Ramos (cell line): ENCODE results near the gene TMOD1.
"Not testable (repeated sequence)": the region's sequence is repeated elsewhere in the genome, so short reads cannot be mapped to it uniquely, and the experiment has no call there.

Experiments
- in situ Hi-C: fragments of 300-500 bp; cut with MboI; formaldehyde crosslinking; loops from one replicate; pipeline ENCODE4 v1.14.3; 2022; ENCODE audit warnings: low sequenced_read_pairs; ENCODE audit not compliant: unreplicated experiment

Gene TMOD1

DNA sequence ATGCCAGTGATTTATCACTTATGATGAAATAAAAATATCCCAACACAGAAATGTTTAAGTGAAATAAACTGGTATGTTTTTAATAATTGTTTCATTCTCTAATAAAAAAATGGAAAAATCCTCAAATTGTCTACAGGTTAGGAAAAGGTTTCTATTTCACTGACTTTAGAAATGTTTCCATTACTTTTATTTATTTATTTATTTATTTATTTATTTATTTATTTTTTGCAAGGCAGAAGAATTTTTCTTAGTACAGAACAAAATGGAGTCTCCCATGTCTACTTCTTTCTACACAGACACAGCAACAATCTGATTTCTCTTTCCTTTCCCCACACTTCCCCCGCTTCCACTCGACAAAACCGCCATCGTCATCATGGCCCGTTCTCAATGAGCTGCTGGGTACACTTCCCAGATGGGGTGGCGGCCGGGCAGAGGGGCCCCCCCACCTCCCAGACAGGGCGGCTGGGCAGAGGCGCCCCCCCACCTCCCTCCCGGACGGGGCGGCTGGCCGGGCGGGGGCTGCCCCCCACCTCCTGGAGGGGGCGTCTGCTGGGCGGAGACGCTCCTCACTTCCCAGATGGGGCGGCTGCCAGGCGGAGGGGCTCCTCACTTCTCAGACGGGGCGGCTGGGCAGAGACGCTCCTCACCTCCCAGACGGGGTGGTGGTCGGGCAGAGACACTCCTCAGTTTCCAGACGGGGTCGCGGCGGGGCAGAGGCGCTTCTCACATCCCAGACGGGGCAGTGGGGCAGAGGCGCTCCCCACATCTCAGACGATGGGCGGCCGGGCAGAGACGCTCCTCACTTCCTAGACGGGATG is 3.7 kb upstream of the TMOD1 start:
- in situ Hi-C loops = not testable (repeated sequence)

DNA sequence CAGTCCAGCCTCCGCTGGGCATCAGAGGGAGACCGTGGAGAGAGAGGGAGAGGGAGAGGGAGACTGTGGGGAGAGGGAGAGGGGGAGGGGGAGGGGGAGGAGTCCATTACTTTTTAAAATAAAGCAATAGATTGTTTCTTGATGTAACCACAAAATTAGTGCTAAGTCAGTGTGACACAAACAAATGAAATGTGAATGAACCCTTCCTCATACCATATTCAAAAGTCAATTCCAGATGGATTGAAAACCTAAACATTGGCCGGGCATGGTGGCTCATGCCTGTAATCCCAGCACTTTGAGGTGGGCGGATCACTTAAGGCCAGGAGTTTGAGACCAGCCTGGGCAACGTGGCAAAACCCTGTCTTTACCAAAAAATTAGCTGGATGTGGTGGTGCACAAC is 2.6 kb upstream of the TMOD1 start:
- in situ Hi-C loops = not testable (repeated sequence)

DNA sequence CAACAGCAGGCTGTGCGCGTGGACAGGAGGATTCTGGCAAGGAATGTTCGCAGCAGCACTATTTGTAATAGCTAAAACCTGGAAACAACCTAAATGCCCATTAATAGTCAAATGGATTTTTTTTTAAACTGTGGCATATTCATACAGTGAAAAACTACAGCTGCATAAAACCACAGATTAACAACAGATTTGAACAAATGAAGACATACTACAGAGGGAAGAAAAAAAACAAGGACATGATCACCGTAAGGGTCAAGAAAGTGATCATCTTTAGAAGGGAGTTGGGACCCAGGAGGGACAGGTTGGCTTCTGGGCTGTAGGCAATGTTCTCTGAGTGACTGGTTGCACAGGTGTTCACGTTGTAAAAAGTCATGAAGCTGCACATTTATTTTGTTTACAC is 1.2 kb upstream of the TMOD1 start:
- in situ Hi-C loops = no loop called here

GRCh38 chr9:97500765-97501176 is 695 bp upstream of the TMOD1 start:
- in situ Hi-C loops = no loop called here

DNA sequence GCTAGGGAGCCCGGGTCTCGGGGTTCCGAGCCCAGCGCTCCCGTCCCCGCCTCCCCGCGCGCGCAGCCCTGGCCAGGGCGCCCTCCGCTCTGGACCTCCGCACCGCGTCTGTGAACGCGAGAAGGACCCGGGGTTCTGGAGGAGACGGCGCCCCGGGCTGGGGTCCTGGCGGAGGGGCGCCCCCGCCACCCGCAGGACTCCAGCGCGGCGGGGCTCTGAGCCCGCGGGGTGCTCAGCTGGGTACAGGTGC is 431 bp downstream of the TMOD1 start:
- in situ Hi-C loops = no loop called here

- in situ Hi-C loops = no loop called here
Observed at GRCh38 chr9:97502222-97502983, 937 bp downstream of the TMOD1 start.

- in situ Hi-C loops = no loop called here
Observed at GRCh38 chr9:97502984-97503861, 1.8 kb downstream of the TMOD1 start.

DNA sequence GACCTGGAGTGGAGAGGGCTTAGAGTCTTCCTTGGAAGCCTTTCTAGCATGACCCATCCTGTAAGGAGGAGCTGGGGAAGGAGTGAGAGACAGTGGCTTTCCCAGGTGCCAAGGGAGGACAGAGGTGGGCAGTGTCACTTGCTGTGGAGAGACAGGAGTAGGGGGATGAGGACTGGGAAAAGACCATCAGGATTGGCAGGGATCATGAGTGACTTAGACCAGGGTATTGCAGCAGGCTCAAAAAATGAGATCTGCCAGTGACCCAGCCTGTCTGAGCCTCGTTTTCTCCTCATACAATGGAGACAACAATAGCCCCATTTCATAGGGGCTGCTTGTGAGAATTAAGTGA is 2.4 kb downstream of the TMOD1 start:
- in situ Hi-C loops = no loop called here

- in situ Hi-C loops = no loop called here
Observed at GRCh38 chr9:97504381-97505216, 3.1 kb downstream of the TMOD1 start.

- in situ Hi-C loops = no loop called here
Observed at GRCh38 chr9:97505845-97506244, 4.4 kb downstream of the TMOD1 start.

GRCh38 chr9:97506306-97506705 is 4.8 kb downstream of the TMOD1 start:
- in situ Hi-C loops = no loop called here

GRCh38 chr9:97506787-97507186 is 5.3 kb downstream of the TMOD1 start:
- in situ Hi-C loops = no loop called here

DNA sequence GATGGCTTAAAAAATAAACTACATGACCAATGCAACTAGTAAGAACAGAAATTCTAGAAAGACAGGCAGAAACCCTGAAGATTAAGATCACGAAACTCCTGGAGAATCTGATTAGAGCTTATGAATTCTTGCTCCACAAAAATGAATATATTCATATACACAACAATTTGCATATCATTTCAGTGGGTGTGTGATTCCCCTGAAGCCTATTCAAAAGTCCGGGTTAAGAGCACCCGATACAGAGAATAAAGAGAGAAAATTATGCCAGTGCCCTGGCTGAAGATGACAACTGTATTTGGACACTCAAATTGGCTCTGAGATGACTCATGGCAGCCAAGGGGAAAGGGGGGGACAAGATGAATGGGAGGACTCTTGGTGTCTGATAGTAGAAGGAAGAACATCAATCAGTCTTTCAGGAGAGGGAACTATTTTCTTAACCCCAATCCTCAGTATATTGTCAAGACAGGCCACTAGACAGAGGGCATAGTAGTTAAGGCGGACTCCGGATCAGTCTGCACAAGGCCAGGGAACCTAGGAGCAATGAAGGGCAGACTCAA is 6.0 kb downstream of the TMOD1 start:
- in situ Hi-C loops = no loop called here

DNA sequence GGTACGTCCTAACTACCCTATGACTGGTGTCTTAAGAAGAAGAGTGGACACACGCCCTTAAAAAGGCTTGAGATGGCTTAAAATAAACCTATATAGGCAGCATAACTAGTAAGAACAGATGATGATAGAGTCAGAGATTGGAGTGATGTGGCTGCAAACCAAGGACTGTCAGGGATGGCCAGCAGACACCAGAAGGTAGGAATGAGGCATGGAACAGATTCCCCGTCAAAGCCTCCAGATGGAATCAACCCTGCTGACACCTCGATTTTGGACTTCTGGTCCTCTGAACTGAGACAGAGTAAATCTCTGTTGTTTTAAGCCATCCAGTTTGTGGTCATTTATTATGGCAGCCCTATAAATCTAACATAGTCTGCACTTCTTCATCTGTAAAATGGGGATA is 7.4 kb downstream of the TMOD1 start:
- in situ Hi-C loops = no loop called here

- in situ Hi-C loops = no loop called here
Observed at GRCh38 chr9:97510797-97511654, 9.6 kb downstream of the TMOD1 start.

- in situ Hi-C loops = no loop called here
Observed at GRCh38 chr9:97511655-97512427, 10.4 kb downstream of the TMOD1 start.

GRCh38 chr9:97512966-97513560 is 11.6 kb downstream of the TMOD1 start:
- in situ Hi-C loops = no loop called here

DNA sequence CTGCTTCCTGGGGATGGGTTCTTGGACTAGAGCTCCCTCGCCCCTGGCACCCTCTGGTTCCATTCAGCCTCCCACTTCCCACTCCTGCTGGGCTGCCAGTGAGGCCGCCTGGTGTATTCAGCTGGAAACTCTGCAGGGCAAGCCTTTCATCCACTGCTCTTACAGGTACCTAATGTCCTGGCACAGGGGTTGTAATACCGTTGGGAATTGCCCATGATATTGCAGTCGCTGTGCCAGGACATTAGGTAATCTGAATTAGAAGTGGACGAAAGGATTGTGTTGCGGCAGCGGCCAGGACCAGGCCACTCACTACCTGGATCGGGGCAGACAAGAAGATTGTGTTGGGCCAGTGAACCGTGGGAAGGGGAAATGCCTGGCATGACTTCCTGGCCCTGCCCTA is 13.1 kb downstream of the TMOD1 start:
- in situ Hi-C loops = no loop called here
